Keratinocyte (primary cell): ENCODE measurements around the gene CHCHD6. TPM values are rescaled to one million over a fixed set of nuclear protein-coding genes. Genes with fewer than 3 reads are reported as not detected.

Experiments
- DNase-seq: peaks from one replicate; pipeline ENCODE4 v3.0.0-alpha.2; 2011; ENCODE audit warnings: low read depth, missing footprints, low spot score
- FAIRE-seq: peaks from 2 replicates; lab custom pipeline; 2011; peaks lifted over from hg19 to GRCh38; lab: Jason Lieb, UNC
- H2AFZ ChIP-seq: 2 replicates; pipeline ENCODE4 v1.6.0; 2012; ENCODE audit warnings: low read length, control low read depth, inconsistent platforms; ENCODE audit not compliant: control insufficient read depth
- H3K27ac ChIP-seq: 2 replicates; pipeline ENCODE4 v1.5.1; 2011; ENCODE audit warnings: low read length; ENCODE audit not compliant: control insufficient read depth, insufficient read depth
- H3K27me3 ChIP-seq: 3 replicates; pipeline ENCODE4 v1.6.0; 2011; ENCODE audit warnings: low read length; ENCODE audit not compliant: control insufficient read depth, insufficient read depth; ENCODE audit errors: extremely low read depth
- H3K36me3 ChIP-seq, 2 experiments: 2 replicates in 1 of 2; 3 replicates in 1 of 2; pipeline ENCODE4 v1.5.1; 2011; ENCODE audit warnings: low read length in 2 of 2, mild to moderate bottlenecking in 1 of 2; ENCODE audit not compliant: control insufficient read depth in 2 of 2, insufficient read depth in 2 of 2; ENCODE audit errors: extremely low read depth in 1 of 2
- H3K4me1 ChIP-seq: 3 replicates; pipeline ENCODE4 v1.5.1; 2011; ENCODE audit warnings: low read length; ENCODE audit not compliant: control insufficient read depth, insufficient read depth; ENCODE audit errors: extremely low read depth
- H3K4me2 ChIP-seq: 3 replicates; pipeline ENCODE4 v1.6.0; 2011; ENCODE audit warnings: low read depth, low read length; ENCODE audit not compliant: control insufficient read depth, insufficient read depth; ENCODE audit errors: extremely low read depth
- H3K4me3 ChIP-seq, 3 experiments: fragments of 200-600 bp in 1 of 3; sonication (generic) in 1 of 3; 2 replicates in 2 of 3; 3 replicates in 1 of 3; pipeline ENCODE4 v1.5.1; 2011 to 2016; ENCODE audit warnings: low read length in 3 of 3, mild to moderate bottlenecking in 3 of 3, control low read depth in 2 of 3, inconsistent platforms in 1 of 3, low read depth in 1 of 3, mixed read lengths in 1 of 3, mixed run types in 1 of 3, moderate library complexity in 1 of 3; ENCODE audit not compliant: control insufficient read depth in 2 of 3, insufficient read depth in 2 of 3; ENCODE audit errors: extremely low read depth in 1 of 3
- H3K79me2 ChIP-seq: 2 replicates; pipeline ENCODE4 v1.6.0; 2012; ENCODE audit warnings: low read length; ENCODE audit not compliant: control insufficient read depth, insufficient read depth
- H3K9ac ChIP-seq: 3 replicates; pipeline ENCODE4 v1.6.0; 2011; ENCODE audit warnings: low read length; ENCODE audit not compliant: control insufficient read depth, insufficient read depth; ENCODE audit errors: extremely low read depth
- H3K9me1 ChIP-seq: 3 replicates; pipeline ENCODE4 v1.6.0; 2011; ENCODE audit warnings: low read length; ENCODE audit not compliant: control insufficient read depth, insufficient read depth; ENCODE audit errors: extremely low read depth
- H3K9me3 ChIP-seq: 2 replicates; pipeline ENCODE4 v1.5.1; 2012; ENCODE audit warnings: low read depth, low read length; ENCODE audit not compliant: control insufficient read depth
- H4K20me1 ChIP-seq: 3 replicates; pipeline ENCODE4 v1.6.0; 2011; ENCODE audit warnings: low read length; ENCODE audit not compliant: control insufficient read depth, insufficient read depth; ENCODE audit errors: extremely low read depth
- EZH2 ChIP-seq: IDR thresholded peaks from one replicate; pipeline ENCODE4 v1.6.1; 2012; ENCODE audit warnings: inconsistent platforms, mild to moderate bottlenecking, low read length, moderate library complexity
- dilution Hi-C: fragments of 300-500 bp; cut with MboI; formaldehyde crosslinking; loops from one replicate; pipeline ENCODE4 v1.7.0; 2020; ENCODE audit warnings: low sequenced_read_pairs; ENCODE audit not compliant: extremely low pct_ligation_motif_present
- polyA plus RNA-seq, 5 experiments: library from polyadenylated mRNA; depleted of rRNA in 3 of 5; stranded (reverse) in 3 of 5; stranded (forward) in 1 of 5; unstranded in 1 of 5; fragments of >200 nt; gene quantifications; 1 replicate in 1 of 5; 2 replicates in 3 of 5; 3 replicates in 1 of 5; pipeline versions ENCODE4 v1.2.1 to v1.2.3, GENCODE V29; 2011 to 2012; ENCODE audit warnings: missing spikeins in 2 of 5, low read depth in 1 of 5, low replicate concordance in 1 of 5
- TF ChIP-seq, protein P1 (sequence below), 3 experiments: IDR thresholded peaks in 1 of 3; conservative IDR thresholded peaks in 1 of 3; optimal IDR thresholded peaks in 1 of 3; 2 replicates in 2 of 3; 3 replicates in 1 of 3; pipeline versions ENCODE3 to v1.5.1; 2011; ENCODE audit warnings: low read length in 3 of 3, mild to moderate bottlenecking in 3 of 3, moderate library complexity in 2 of 3, control low read depth in 1 of 3, inconsistent platforms in 1 of 3; ENCODE audit not compliant: insufficient read depth in 2 of 3; ENCODE audit errors: extremely low read depth in 1 of 3

The CHCHD6 gene
- polyA plus RNA-seq, 1 donor (not counting 4 experiments of a cell fraction or from before 2014, with no cell fraction given) = 21.7 TPM

GRCh38 chr3:126723801-126724200, 19.8 kb downstream of the CHCHD6 start:
- FAIRE-seq (no peak), DNase-seq (no peak)
- Histone ChIP-seq H4K20me1 (no peaks in the 10 kb centered on the region), H3K9me3 (no peaks in the 10 kb centered on the region), H3K9ac (no peak overlapping the region), H3K4me1 (peaks cover 5% of the 10 kb centered on the region), H3K9me1 (no peaks in the 10 kb centered on the region), H3K36me3 (peaks cover 2 to 16% of the 10 kb centered on the region in 2 experiments), H3K27ac (no peak overlapping the region), H3K79me2 (peaks cover 21% of the 10 kb centered on the region), H3K4me3 (no peak overlapping the region), H3K27me3 (no peaks in the 10 kb centered on the region), H3K4me2 (no peak overlapping the region), H2AFZ (no peak overlapping the region)
- dilution Hi-C loops = no loop called here
- TF ChIP-seq, protein P1, sequence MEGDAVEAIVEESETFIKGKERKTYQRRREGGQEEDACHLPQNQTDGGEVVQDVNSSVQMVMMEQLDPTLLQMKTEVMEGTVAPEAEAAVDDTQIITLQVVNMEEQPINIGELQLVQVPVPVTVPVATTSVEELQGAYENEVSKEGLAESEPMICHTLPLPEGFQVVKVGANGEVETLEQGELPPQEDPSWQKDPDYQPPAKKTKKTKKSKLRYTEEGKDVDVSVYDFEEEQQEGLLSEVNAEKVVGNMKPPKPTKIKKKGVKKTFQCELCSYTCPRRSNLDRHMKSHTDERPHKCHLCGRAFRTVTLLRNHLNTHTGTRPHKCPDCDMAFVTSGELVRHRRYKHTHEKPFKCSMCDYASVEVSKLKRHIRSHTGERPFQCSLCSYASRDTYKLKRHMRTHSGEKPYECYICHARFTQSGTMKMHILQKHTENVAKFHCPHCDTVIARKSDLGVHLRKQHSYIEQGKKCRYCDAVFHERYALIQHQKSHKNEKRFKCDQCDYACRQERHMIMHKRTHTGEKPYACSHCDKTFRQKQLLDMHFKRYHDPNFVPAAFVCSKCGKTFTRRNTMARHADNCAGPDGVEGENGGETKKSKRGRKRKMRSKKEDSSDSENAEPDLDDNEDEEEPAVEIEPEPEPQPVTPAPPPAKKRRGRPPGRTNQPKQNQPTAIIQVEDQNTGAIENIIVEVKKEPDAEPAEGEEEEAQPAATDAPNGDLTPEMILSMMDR (optimal IDR thresholded peaks at IDR 0.05 in 1 of 3, IDR thresholded peaks at IDR 0.05 in 1 of 3, conservative IDR thresholded peaks at IDR 0.05 in 1 of 3; ENCODE audit: extremely low read depth in 1 of 3, insufficient read depth in 2 of 3, low read length in 3 of 3) = no peak
- no peak for TF ChIP-seq EZH2

DNA sequence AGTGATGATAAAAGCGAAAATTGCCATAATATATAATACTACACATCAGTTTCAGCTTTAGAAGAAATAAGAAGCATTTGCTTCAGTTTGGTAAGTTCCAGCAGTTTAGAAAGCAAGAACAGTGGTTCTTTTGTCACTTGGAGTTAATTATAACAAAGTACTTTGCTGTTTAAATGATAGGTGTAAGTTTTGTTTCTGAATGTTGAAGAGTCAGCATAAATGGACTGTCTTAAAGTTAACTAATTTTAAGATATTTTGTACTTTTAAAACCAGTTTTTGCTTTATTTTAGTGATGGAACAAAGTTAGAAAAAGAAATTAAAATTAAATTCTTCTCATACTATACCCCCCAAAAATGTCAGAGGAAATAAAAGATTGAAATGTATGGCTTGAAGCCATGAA, 24.6 kb downstream of the CHCHD6 start:
- H3K9me3 ChIP-seq = no peaks in the 10 kb centered on the region
- no peak overlapping the region for H3K27ac ChIP-seq
- no peak for DNase-seq
- peaks cover 5% of the 10 kb centered on the region for H3K79me2 ChIP-seq
- TF ChIP-seq EZH2 = no peak
- TF ChIP-seq, protein P1 (optimal IDR thresholded peaks at IDR 0.05 in 1 of 3, IDR thresholded peaks at IDR 0.05 in 1 of 3, conservative IDR thresholded peaks at IDR 0.05 in 1 of 3; ENCODE audit: extremely low read depth in 1 of 3, insufficient read depth in 2 of 3, low read length in 3 of 3) = no peak
- H4K20me1 ChIP-seq = no peaks in the 10 kb centered on the region
- no peak overlapping the region for H3K4me3 ChIP-seq
- dilution Hi-C loops = no loop called here
- no peaks in the 10 kb centered on the region for H3K27me3 ChIP-seq
- H3K4me2 ChIP-seq = no peak overlapping the region
- H3K9me1 ChIP-seq = no peaks in the 10 kb centered on the region
- FAIRE-seq = no peak
- no peak overlapping the region for H3K9ac ChIP-seq
- no peaks in the 10 kb centered on the region for H3K4me1 ChIP-seq
- H2AFZ ChIP-seq = no peak overlapping the region
- peaks cover 3 to 16% of the 10 kb centered on the region in 2 experiments for H3K36me3 ChIP-seq
